Measurements from ENCODE around the gene NME4. TPM values are rescaled to one million over a fixed set of nuclear protein-coding genes. Genes with fewer than 3 reads are reported as not detected.

Gene NME4
- total RNA-seq, 4 donors from 2014 or later: 20.7 to 48.3 (median 25.3) TPM

GRCh38 chr16:369275-369865 is 27.6 kb upstream of the NME4 start:
- WGBS, 2 donors: 62 to 68% methylated on average over 12 to 16 of the region's 20 CpGs
- DNase-seq: no peak
- Histone ChIP-seq H3K9me3 (no peaks in the 10 kb centered on the region), H3K4me1 (peaks cover 16 to 25% (median 16%) of the 10 kb centered on the region in 3 donors), H3K4me3 (peak overlapping the region; percentile 42 to 73 (median 56)), H3K36me3 (peaks cover 14 to 66% (median 21%) of the 10 kb centered on the region in 3 donors), H3K27me3 (peaks cover 0 to 8% (median 0%) of the 10 kb centered on the region in 4 donors), H3K27ac (no peak overlapping the region)
- intact Hi-C loops (cut with DNase I): no loop called here
- TF ChIP-seq CTCF (IDR thresholded peaks at IDR 0.05) (no peak), POLR2A (IDR thresholded peaks at IDR 0.05) (no peak)

GRCh38 chr16:369866-370436 is 27.0 kb upstream of the NME4 start:
- H3K27me3 ChIP-seq: peaks cover 0 to 2% (median 0%) of the 10 kb centered on the region in 4 donors
- TF ChIP-seq CTCF (IDR thresholded peaks at IDR 0.05) (no peak), POLR2A (IDR thresholded peaks at IDR 0.05) (no peak)

GRCh38 chr16:370443-370842 is 26.6 kb upstream of the NME4 start, which contains the start of gene MRPL28:
TSS of gene MRPL28 (minus strand) at chr16:370538. CDS start at chr16:370218, 320 bp downstream.
- Histone ChIP-seq H3K4me3 (peak within 1 kb of the TSS; percentile 42 to 73 (median 56)), H3K9me3 (no peaks in the 10 kb centered on the region), H3K27me3 (no peaks in the 10 kb centered on the region), H3K4me1 (peaks cover 16 to 25% (median 16%) of the 10 kb centered on the region in 3 donors), H3K27ac (peak within 1 kb of the TSS; percentile 61 to 84 (median 76)), H3K36me3 (peaks cover 14 to 77% (median 27%) of the 10 kb centered on the region in 3 donors)
- TF ChIP-seq POLR2A (IDR thresholded peaks at IDR 0.05): no peak
- TF ChIP-seq CTCF (IDR thresholded peaks at IDR 0.05): no peak
- intact Hi-C loops (cut with DNase I): no loop called here
- DNase-seq: peak; percentile 82
- WGBS, 2 donors: 2 to 4% methylated on average over 11 to 14 of the region's 30 CpGs

More at GRCh38 chr16:369866-370436, 27.0 kb upstream of the NME4 start:
- Histone ChIP-seq H3K4me1 (peaks cover 16 to 25% (median 16%) of the 10 kb centered on the region in 3 donors), H3K36me3 (peaks cover 14 to 72% (median 26%) of the 10 kb centered on the region in 3 donors), H3K9me3 (no peaks in the 10 kb centered on the region), H3K4me3 (peak overlapping the region; percentile 42 to 73 (median 56)), H3K27ac (peak overlapping the region; percentile 61 to 84 (median 76))
- WGBS, 2 donors: 14% methylated on average over 5 of the region's 44 CpGs; no CpG with 5 or more reads in 1 of the 2 donors
- DNase-seq: no peak
- intact Hi-C loops (cut with DNase I): no loop called here

- intact Hi-C loops (cut with DNase I): no loop called here
- DNase-seq: no peak
These were observed 26.0 kb upstream of the NME4 start for GRCh38 chr16:370979-371514.

More at GRCh38 chr16:370979-371514, 26.0 kb upstream of the NME4 start:
- H3K4me1 ChIP-seq: peaks cover 16 to 25% (median 16%) of the 10 kb centered on the region in 3 donors
- TF ChIP-seq POLR2A (IDR thresholded peaks at IDR 0.05): no peak
- TF ChIP-seq CTCF (IDR thresholded peaks at IDR 0.05): no peak
- H3K4me3 ChIP-seq: peak overlapping the region in 3 of 4 donors; percentile 54 to 73 (median 58)
- peak overlapping the region; percentile 61 to 84 (median 76) for H3K27ac ChIP-seq
- WGBS, 2 donors: 47 to 51% methylated on average over 4 to 5 of the region's 10 CpGs
- no peaks in the 10 kb centered on the region for H3K9me3 ChIP-seq
- peaks cover 14 to 80% (median 27%) of the 10 kb centered on the region in 3 donors for H3K36me3 ChIP-seq
- H3K27me3 ChIP-seq: no peaks in the 10 kb centered on the region

Data from esophagus squamous epithelium (tissue), 5 donors.